HG03469 (cell line): Measurements from ENCODE around the gene COPG2.
"Not testable (repeated sequence)": the region's sequence is repeated elsewhere in the genome, so short reads cannot be mapped to it uniquely, and the experiment has no call there.

ENCODE experiments used
- ATAC-seq: cut with Tn5 transposase; IDR thresholded peaks from one replicate; pipeline ENCODE4 v1.9.1; 2021; ENCODE audit warnings: mild to moderate bottlenecking, moderate library complexity, moderate number of reproducible peaks; ENCODE audit not compliant: unreplicated experiment

COPG2 gene

GRCh38 chr7:130654850-130655249 is 13.7 kb downstream of the COPG2 start:
- no peak for ATAC-seq

- no peak for ATAC-seq
Measured at GRCh38 chr7:130650611-130651120, 17.9 kb downstream of the COPG2 start.

- no peak for ATAC-seq
Measured at GRCh38 chr7:130649004-130649790, 19.4 kb downstream of the COPG2 start.

DNA sequence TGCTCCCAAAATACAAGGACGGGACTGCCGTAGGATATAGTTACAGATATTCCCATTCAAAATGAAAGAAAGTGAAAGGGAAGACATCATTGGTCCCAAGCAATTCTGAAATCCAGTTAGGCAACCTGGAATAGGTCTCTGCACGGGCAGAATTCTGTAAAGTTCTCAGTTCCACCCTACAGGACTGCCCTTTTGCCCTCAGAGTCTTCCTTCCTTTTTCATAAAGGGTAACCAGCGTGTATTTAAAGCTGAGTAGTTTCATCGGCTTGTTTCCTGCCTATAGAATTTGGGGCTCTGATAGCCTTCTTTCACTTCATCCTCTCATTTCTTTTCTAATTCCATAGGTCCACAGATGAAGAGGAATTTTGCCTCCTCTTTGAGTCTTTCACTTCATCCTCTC is 20.0 kb downstream of the COPG2 start:
- no peak for ATAC-seq

GRCh38 chr7:130642383-130642782 is 26.2 kb downstream of the COPG2 start:
- no peak for ATAC-seq

DNA sequence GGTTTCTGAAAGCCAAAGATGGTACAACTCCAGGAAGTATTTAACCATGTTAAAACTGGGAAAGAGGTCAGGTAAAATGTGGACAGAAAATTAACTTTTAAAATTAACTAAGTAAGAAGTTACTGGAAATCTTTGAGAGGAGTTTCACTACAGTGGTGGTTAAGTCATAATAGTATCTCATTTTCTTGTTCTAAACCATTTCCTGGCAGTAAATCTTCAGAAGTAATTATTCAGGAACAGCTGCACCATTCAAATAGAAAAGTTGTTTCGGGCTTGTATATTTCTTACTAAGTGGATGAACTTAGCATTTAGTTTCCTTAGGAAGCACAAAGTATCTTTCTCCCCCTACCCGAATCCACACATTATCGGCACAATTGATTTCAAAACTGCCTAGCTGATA is 27.1 kb downstream of the COPG2 start:
- ATAC-seq, result no peak

DNA sequence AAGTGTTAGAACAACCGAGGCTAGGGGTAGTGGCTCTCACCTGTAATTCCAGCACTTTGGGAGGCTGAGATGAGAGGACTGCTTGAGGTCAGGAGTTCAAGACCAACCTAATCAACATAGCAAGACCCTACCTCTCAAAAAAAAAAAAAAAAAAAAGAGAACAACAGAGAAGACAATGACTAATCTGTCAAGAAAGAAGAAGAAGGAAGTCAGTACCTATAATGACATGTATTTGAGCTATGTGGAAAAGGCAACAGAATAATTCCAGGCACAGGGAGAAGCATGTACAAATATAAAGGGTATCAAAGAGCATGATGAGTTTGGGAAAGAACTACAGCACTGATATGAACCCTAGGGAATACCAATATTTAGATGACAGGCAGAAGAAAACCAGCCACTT is 27.5 kb downstream of the COPG2 start:
- no peak for ATAC-seq

- no peak for ATAC-seq
Measured at GRCh38 chr7:130639388-130639787, 29.2 kb downstream of the COPG2 start.

- no peak for ATAC-seq
Measured at GRCh38 chr7:130632111-130632510, 36.4 kb downstream of the COPG2 start.

- ATAC-seq, result no peak
Measured at GRCh38 chr7:130628901-130629300, 39.6 kb downstream of the COPG2 start.

- no peak for ATAC-seq
Measured at GRCh38 chr7:130627775-130628174, 40.8 kb downstream of the COPG2 start.

- no peak for ATAC-seq
Measured at GRCh38 chr7:130622866-130623265, 45.7 kb downstream of the COPG2 start.

GRCh38 chr7:130615583-130615982 is 53.0 kb downstream of the COPG2 start:
- no peak for ATAC-seq

DNA sequence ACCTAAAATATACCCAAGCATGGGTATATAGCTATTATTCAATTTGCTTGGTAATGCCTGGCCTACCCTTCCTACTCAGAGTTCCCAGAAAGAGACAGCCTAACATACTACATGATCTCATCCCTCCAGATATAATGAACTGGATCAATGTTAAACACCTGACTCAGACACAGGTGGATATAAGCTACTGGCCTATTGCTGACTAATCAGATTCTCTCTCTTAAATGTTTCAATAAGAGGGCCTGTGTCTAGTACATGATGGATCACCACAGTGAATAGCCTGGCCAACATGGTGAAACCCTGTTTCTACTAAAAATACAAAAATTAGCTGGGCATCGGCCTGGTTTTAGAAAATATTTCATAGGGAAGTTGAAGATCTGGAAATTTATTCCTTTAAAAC is 54.1 kb downstream of the COPG2 start:
- no peak for ATAC-seq

- no peak for ATAC-seq
Measured at GRCh38 chr7:130611218-130611617, 57.3 kb downstream of the COPG2 start.

DNA sequence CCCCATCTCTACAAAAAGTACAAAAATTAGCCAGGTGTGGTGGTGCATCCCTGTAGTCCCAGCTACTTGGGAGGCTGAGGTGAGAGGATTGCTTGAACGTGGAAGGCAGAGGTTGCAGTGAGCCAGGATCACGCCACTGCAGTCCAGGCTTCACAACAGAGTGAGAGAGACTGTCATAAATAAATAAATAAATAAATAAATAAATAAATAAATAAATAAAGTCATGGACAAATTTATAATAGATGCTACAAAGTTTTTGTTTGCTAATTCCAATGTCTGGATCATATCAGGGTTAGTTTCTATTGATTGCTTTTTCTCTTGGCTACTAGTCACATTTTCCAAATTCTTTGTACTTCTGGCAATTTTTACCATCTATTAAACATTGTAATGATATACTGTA is 61.5 kb downstream of the COPG2 start:
- ATAC-seq, result not testable (repeated sequence)

DNA sequence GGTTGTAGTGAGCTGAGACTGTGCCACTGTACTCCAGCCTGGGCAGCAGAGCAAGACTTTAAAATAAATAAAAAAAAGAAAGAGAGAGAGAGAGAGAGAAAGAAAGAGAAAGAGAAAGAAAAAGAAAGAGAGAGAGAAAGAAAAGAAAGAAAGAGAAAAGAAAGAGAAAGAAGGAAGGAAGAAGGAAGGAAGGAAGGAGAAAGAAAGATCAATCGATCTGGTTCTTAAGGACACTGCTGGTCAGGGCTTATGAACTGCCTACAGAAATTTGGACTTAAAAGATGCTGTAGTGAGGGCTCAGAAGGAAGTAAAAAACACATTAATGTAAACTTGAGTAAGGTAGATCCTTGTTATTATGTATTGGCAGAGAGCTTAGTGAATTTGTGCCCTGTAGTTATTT is 62.4 kb downstream of the COPG2 start:
- ATAC-seq, result no peak

- ATAC-seq, result no peak
Measured at GRCh38 chr7:130598056-130598455, 70.5 kb downstream of the COPG2 start.

GRCh38 chr7:130595986-130596385 is 72.6 kb downstream of the COPG2 start:
- ATAC-seq, result no peak

DNA sequence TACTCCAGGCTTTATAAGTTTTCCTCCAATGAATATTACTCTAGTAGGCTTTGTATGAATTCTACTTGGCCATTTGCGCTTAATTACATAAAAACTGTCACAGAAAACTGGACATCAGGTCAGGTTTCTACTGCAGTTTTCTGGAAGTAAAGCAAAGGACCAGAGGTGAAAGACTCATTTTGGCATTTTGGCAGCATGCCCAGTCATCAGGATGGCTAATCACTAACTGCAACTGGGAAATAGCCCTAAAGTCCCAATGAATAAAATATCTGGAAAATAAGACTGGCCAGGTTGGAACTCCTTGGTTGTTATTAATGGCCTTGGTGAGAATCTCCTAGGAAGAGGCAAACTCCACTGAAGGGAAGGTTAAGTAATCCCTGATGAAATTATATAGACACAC is 75.5 kb downstream of the COPG2 start:
- ATAC-seq, result no peak

- ATAC-seq, result not testable (repeated sequence)
Measured at GRCh38 chr7:130591464-130591863, 77.1 kb downstream of the COPG2 start.

GRCh38 chr7:130585932-130586331 is 82.6 kb downstream of the COPG2 start:
- not testable (repeated sequence) for ATAC-seq

GRCh38 chr7:130575110-130575509 is 93.4 kb downstream of the COPG2 start:
- ATAC-seq, result not testable (repeated sequence)
